K562 (cell line): ENCODE measurements around the gene STK11. TPM values are rescaled to one million over a fixed set of nuclear protein-coding genes. Genes with fewer than 3 reads are reported as not detected.

Experiments
- CBX5 ChIP-seq: IDR thresholded peaks from 2 replicates; pipeline ENCODE4 v1.6.1; 2014; ENCODE audit warnings: low read depth, borderline replicate concordance
- CBX8 ChIP-seq: fragments of 200-600 bp; sonication (generic); IDR thresholded peaks from 2 replicates; pipeline ENCODE4 v1.6.1; 2012; ENCODE audit warnings: borderline replicate concordance, mixed run types, low read depth, mild to moderate bottlenecking, moderate library complexity, mixed read lengths, low read length, control low read depth, inconsistent platforms; ENCODE audit not compliant: poor library complexity, severe bottlenecking; ENCODE audit errors: extremely low read depth
- EP300 ChIP-seq: IDR thresholded peaks from 2 replicates; pipeline ENCODE4 v1.6.1; 2012; ENCODE audit warnings: low read length, improper control_type of control experiment
- FOXM1 ChIP-seq, 2 experiments: fragments of 450-650 bp in 1 of 2; sonication (generic) in 1 of 2; formaldehyde crosslinking in 1 of 2; IDR thresholded peaks; 2 replicates each; pipeline versions ENCODE4 v1.6.1 to v1.9.0; 2017 to 2022; ENCODE audit warnings: low read depth in 2 of 2, mild to moderate bottlenecking in 2 of 2, missing genetic modification reagents in 1 of 2, moderate library complexity in 1 of 2
- MED1 ChIP-seq: sonication (generic); formaldehyde crosslinking; IDR thresholded peaks from 2 replicates; pipeline ENCODE4 v1.8.1; 2023; ENCODE audit warnings: missing genetic modification reagents, borderline replicate concordance
- NFE2 ChIP-seq: IDR thresholded peaks from 2 replicates; pipeline ENCODE4 v1.6.1; 2014; ENCODE audit warnings: antibody characterized with exemption, low read depth
- PHTF2 ChIP-seq: fragments of 250-450 bp; sonication (Bioruptor Pico); IDR thresholded peaks from 2 replicates; pipeline ENCODE4 v1.5.0; 2021; ENCODE audit warnings: mild to moderate bottlenecking
- PPARD ChIP-seq: fragments of 250-450 bp; sonication (Bioruptor Pico); IDR thresholded peaks from 2 replicates; pipeline ENCODE4 v1.8.0; 2022; ENCODE audit warnings: inconsistent platforms, mild to moderate bottlenecking, moderate library complexity
- PTRF ChIP-seq: fragments of 450-650 bp; IDR thresholded peaks from 2 replicates; pipeline ENCODE4 v1.6.1; 2016; ENCODE audit warnings: mild to moderate bottlenecking, missing genetic modification characterization, missing compliant biosample characterization
- TEAD1 ChIP-seq, 2 experiments: fragments of 450-650 bp in 1 of 2; sonication (generic) in 1 of 2; formaldehyde crosslinking; IDR thresholded peaks; 2 replicates each; pipeline versions ENCODE4 v1.4.0 to v1.8.0; 2020 to 2022; ENCODE audit warnings: mild to moderate bottlenecking in 2 of 2, missing genetic modification reagents in 1 of 2
- ZC3H4 ChIP-seq: sonication (generic); formaldehyde crosslinking; IDR thresholded peaks from 2 replicates; pipeline ENCODE4 v1.9.0; 2021; ENCODE audit warnings: missing genetic modification reagents, borderline replicate concordance
- ZFPM2 ChIP-seq: fragments of 250-450 bp; sonication (Bioruptor Pico); IDR thresholded peaks from 2 replicates; pipeline ENCODE4 v1.5.1; 2022; ENCODE audit warnings: mild to moderate bottlenecking
- ZNF197 ChIP-seq: fragments of 200-800 bp; sonication (Bioruptor generic); IDR thresholded peaks from 2 replicates; pipeline ENCODE4 v1.6.1; 2016; ENCODE audit warnings: low read depth, missing genetic modification characterization, missing compliant biosample characterization
- polyA plus RNA-seq, 8 experiments: library from polyadenylated mRNA; depleted of rRNA in 4 of 8; stranded (reverse) in 5 of 8; unstranded in 3 of 8; fragments of >200 nt; fragmentation: Nextera tagmentation in 2 of 8; fragmentation: Illumina TruSeq in 1 of 8; extraction: Ambion mirVana in 2 of 8; extraction: Trizol in 1 of 8; gene quantifications; 2 replicates each; pipeline versions ENCODE4 v1.2.1 to v1.2.3, GENCODE V29; 2011 to 2014; ENCODE audit warnings: inconsistent platforms in 1 of 8, missing spikeins in 1 of 8
- total RNA-seq, 7 experiments: library from RNA; depleted of rRNA in 6 of 7; stranded (reverse); fragments of >200 nt in 6 of 7; fragmentation: Illumina TruSeq in 2 of 7; extraction: Trizol in 2 of 7; gene quantifications; 2 replicates each; pipeline versions ENCODE4 v1.2.1 to v1.2.3, GENCODE V29; 2011 to 2021; ENCODE audit warnings: low replicate concordance in 1 of 7
- TF ChIP-seq, protein P1 (sequence below): fragments of 450-650 bp; formaldehyde crosslinking; IDR thresholded peaks from 2 replicates; pipeline ENCODE4 v1.4.0; 2022; ENCODE audit warnings: missing genetic modification characterization
- TF ChIP-seq, protein P2 (sequence below): fragments of 450-650 bp; formaldehyde crosslinking; IDR thresholded peaks from 2 replicates; pipeline ENCODE4 v1.4.0; 2022; ENCODE audit warnings: missing genetic modification characterization
- TF ChIP-seq, protein P3 (sequence below), 2 experiments: fragments of 450-650 bp; IDR thresholded peaks; 2 replicates each; pipeline ENCODE4 v1.6.1; 2016; ENCODE audit warnings: mild to moderate bottlenecking in 2 of 2, borderline replicate concordance in 1 of 2, low read depth in 1 of 2, moderate library complexity in 1 of 2

The STK11 gene
- total and polyA plus RNA-seq, 9 of the 15 experiments (the other 6 are each of a cell fraction or from before 2014, with no cell fraction given): 0.15 to 96.5 (median 31.7) TPM

DNA sequence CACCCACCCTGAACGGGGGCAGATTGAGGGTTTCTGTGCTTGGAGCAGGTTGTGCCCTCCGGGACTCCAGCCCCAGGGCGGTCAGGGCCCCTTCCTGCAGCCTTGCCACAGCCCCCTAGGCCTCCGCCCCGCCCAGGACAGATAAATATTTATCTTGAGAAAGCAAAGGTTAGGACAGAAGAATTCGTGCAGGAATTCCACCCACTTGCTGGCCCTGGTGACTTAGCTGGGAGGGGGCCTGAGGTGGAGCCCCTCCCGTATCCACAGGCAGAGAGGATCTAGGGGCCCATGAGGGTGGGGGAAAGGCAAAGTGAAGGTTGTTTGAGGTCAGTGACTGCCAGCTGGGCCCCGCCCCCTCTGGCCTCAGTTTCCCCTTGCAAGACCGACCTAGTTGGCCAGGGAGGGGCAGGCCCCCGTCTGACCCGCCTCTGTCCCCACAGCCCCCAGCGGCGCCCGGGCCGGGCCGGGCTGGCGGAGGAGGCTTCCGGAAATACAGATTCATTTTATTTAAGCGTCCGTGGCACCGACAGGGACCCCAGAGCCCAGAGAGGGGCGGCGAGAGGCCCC, 48.0 kb downstream of the STK11 start (continued):
- no peak for TF ChIP-seq PTRF (tag)
- no peak for TF ChIP-seq ZFPM2 (CRISPR knock-in tag)
- 0 out of 4 replicates have a peak, but pooled peaks of 1 of the 2 experiments have one; percentile 19 for TF ChIP-seq TEAD1 (CRISPR knock-in tag; IDR thresholded peaks at IDR 0.05)
- TF ChIP-seq, protein P1, sequence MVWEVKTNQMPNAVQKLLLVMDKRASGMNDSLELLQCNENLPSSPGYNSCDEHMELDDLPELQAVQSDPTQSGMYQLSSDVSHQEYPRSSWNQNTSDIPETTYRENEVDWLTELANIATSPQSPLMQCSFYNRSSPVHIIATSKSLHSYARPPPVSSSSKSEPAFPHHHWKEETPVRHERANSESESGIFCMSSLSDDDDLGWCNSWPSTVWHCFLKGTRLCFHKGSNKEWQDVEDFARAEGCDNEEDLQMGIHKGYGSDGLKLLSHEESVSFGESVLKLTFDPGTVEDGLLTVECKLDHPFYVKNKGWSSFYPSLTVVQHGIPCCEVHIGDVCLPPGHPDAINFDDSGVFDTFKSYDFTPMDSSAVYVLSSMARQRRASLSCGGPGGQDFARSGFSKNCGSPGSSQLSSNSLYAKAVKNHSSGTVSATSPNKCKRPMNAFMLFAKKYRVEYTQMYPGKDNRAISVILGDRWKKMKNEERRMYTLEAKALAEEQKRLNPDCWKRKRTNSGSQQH (CRISPR knock-in tag): no peak
- no peak for TF ChIP-seq CBX5
- TF ChIP-seq PPARD: no peak
- TF ChIP-seq MED1 (CRISPR knock-in tag): no peak
- 0 out of 2 replicates have a peak, but pooled peaks have one; percentile 37 for TF ChIP-seq ZC3H4 (CRISPR knock-in tag)
- TF ChIP-seq, protein P2, sequence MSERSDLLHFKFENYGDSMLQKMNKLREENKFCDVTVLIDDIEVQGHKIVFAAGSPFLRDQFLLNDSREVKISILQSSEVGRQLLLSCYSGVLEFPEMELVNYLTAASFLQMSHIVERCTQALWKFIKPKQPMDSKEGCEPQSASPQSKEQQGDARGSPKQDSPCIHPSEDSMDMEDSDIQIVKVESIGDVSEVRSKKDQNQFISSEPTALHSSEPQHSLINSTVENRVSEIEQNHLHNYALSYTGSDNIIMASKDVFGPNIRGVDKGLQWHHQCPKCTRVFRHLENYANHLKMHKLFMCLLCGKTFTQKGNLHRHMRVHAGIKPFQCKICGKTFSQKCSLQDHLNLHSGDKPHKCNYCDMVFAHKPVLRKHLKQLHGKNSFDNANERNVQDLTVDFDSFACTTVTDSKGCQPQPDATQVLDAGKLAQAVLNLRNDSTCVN (CRISPR knock-in tag): no peak
- TF ChIP-seq, protein P3, sequence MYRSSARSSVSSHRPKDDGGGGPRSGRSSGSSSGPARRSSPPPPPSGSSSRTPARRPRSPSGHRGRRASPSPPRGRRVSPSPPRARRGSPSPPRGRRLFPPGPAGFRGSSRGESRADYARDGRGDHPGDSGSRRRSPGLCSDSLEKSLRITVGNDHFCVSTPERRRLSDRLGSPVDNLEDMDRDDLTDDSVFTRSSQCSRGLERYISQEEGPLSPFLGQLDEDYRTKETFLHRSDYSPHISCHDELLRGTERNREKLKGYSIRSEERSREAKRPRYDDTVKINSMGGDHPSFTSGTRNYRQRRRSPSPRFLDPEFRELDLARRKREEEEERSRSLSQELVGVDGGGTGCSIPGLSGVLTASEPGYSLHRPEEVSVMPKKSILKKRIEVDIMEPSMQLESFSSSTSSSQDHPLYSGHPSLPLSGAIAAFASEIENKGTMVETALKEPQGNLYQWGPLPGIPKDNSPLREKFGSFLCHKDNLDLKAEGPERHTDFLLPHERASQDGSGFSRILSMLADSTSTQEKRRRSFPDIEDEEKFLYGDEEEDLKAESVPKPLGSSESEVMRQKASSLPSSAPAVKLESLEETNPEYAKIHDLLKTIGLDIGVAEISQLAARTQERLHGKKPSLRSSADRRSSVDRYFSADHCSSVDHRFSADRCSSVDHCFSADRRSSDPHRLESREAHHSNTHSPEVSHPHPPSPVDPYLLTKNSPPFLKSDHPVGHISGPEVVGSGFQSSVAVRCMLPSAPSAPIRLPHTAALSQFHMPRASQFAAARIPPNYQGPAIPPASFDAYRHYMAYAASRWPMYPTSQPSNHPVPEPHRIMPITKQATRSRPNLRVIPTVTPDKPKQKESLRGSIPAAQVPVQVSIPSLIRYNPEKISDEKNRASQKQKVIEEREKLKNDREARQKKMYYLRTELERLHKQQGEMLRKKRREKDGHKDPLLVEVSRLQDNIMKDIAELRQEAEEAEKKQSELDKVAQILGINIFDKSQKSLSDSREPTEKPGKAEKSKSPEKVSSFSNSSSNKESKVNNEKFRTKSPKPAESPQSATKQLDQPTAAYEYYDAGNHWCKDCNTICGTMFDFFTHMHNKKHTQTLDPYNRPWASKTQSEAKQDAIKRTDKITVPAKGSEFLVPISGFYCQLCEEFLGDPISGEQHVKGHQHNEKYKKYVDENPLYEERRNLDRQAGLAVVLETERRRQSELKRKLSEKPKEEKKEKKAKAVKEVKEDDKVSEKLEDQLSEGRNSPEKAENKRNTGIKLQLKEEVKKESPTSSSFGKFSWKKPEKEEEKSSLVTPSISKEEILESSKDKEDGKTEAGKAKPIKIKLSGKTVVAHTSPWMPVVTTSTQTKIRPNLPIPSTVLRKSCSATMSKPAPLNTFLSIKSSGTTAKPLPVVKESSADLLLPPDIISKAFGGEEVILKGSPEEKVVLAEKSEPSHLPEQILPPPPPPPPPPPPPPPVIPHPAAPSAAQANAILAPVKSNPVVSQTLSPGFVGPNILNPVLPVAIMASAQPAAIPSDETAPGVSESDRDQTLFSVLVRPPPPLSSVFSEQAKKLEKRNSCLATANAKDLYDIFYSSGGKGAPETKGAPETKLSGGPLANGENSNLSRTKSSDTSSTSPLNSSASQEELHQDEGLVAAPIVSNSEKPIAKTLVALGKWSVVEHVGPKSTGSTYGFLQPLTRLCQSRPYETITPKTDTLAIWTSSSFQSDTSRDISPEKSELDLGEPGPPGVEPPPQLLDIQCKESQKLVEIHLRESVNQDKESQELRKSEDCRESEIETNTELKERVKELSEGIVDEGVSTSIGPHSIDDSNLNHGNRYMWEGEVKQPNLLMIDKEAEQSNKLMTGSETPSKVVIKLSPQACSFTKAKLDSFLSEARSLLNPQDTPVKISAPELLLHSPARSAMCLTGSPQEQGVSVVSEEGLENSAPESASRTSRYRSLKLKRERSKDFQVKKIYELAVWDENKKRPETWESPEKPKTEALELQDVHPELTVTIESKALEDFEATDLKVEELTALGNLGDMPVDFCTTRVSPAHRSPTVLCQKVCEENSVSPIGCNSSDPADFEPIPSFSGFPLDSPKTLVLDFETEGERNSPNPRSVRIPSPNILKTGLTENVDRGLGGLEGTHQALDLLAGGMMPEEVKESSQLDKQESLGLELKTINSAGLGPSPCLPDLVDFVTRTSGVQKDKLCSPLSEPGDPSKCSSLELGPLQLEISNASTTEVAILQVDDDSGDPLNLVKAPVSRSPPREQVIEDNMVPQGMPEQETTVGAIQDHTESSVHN (IDR thresholded peaks at IDR 0.05; ENCODE audit: borderline replicate concordance in 1 of 2, low read depth in 1 of 2): no peak
- TF ChIP-seq PHTF2 (CRISPR knock-in tag): no peak
- peak; percentile 7; the same call in 1 of the 2 replicates for TF ChIP-seq EP300
- no peak for TF ChIP-seq FOXM1 (IDR thresholded peaks at IDR 0.05; ENCODE audit: low read depth)
- TF ChIP-seq FOXM1 (CRISPR knock-in tag; IDR thresholded peaks at IDR 0.05; ENCODE audit: low read depth): no peak
- TF ChIP-seq CBX8: no peak
- TF ChIP-seq NFE2: no peak; the same call in 1 of the 2 replicates
- TF ChIP-seq ZNF197: no peak
